NCI-H69 (cell line): ENCODE results near the gene MPDZ.
"Not testable (repeated sequence)": the region's sequence is repeated elsewhere in the genome, so short reads cannot be mapped to it uniquely, and the experiment has no call there.

Experiments used
- DNase-seq: peaks from one replicate; lab custom pipeline; 2025; lab: John Stamatoyannopoulos, UW

Gene MPDZ

DNA sequence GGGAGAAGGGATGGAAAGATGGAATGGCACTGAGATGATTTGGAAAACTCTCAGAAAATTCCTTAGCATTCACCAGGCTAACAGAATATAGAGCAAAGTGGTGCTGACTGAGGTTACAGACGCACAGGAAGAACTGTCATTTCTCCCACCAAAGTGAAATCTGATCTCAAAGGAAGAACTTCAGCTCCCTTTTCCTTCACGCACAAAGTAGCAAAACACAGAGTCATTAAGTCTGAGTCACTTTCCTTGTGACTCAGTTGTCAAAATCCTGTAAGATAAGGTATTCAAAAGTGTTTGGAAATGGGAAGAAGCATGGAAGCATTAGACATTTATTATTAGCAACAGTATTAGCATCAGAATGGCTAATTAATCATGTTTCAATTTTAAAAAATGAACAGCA is 11.7 kb downstream of the MPDZ start:
- peak; percentile 28 for DNase-seq

DNA sequence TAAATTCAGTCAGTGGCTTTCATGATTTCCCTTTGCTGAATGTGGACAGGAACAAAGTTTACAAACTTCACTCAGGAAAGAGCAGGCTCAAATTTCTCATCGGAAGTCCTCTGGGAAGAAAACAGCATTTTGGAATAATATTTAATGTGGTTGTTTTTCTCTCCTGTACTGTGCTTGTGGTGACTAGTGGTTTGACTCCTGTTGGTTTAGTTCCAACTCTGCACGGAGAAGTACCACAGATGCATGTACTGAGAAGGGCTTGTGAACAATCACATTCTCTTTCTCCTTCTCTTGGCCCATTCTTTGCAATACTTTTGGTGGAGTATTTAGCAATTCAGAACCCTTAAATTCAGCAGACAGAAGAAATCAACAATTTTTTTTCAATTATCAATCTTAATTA is 13.3 kb downstream of the MPDZ start:
- no peak for DNase-seq

DNA sequence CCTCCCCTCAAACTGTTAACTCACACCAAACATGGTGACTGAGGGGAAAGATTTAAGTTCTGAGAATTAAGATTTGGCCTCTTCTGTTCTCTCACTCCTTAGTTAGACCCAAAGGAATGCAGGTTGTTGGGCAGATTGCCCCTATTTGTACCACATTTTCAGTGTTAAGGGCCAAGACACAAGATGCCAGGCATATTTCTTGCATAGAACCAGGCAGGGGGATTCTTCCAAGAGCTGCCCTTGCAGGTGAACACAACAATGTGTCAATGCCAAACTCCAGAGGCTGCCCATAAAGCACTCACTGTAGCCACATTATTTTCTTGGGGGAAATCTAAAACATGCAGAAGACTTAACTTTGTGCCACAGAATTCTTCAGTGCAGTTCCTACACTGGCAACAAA is 14.7 kb downstream of the MPDZ start:
- no peak for DNase-seq

- no peak for DNase-seq
These were observed 16.0 kb downstream of the MPDZ start for GRCh38 chr9:13263511-13263910.

DNA sequence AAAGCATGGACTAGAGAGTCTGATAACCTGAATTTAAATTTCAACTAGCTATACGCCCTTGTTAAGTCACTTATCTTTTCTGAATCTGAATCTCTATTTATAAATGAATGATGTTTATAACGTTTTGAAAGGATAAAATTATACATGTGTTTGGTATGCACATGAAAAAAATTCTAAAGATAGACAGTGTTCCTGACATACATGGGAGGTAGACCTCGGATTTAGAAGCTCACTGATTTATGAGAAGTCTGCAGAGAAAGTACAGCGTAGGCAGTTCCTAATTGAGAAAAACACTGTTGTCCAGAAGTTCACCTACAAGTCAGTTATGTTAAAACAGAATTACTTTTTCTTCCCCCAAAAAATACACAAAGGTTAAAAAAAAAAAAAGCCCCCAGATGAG is 26.6 kb downstream of the MPDZ start:
- DNase-seq, result no peak

DNA sequence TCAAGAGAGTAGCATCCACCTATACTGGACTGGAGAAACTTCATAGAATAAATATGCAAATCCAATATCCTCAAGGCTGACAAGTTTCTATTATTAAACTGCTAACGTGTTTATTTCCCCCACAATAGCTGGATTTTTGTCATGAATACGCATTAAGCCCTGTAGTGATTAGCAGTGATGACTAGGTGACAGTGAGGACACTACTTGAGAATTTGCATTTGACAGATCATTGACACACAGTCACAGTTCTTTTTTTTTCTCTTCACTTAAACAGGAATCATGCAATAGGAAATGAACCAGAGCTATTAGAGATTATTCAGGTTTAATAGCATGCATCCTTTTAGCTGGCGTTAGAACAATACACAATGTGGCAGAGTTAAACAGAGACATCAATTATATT is 35.3 kb downstream of the MPDZ start:
- no peak for DNase-seq

DNA sequence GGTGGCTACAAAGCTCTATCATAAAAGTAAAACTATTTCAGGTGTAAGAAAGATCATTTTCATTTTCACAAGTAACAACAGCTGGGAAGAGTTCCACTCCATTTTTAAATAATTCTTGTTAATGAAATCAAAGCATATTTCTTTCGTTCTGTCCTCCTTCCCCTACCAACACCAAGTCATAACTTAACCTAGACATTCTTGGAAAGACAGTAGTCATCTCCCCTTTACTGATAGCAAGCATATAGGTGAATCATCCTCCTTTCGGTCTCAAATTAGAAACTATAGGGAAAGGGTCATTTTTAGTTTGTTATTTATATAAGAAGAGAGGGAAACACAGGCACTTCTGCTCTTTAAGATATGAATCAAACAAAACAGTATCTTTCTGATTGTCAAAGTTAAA is 38.2 kb downstream of the MPDZ start:
- DNase-seq, result no peak

DNA sequence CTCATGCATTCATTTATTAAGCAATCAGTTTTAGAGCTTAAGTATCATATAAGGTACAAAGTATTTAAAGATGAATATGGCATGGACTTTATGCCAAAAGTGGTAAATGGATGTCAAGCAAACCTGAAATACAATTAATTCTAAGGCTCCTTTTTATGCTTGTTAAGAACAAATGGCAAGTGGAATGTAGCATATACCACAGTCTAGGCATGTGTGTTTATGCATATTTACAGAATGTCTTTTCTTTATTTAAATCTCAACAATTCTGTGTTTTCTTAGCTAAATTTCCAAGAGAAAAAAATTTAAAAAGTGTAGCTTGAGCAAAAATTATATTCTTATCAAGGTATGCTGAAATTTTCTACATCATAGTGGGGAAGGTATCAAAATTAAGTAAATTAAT is 39.8 kb downstream of the MPDZ start:
- DNase-seq, result no peak

- DNase-seq, result no peak
These were observed 40.3 kb downstream of the MPDZ start for GRCh38 chr9:13239208-13239607.

DNA sequence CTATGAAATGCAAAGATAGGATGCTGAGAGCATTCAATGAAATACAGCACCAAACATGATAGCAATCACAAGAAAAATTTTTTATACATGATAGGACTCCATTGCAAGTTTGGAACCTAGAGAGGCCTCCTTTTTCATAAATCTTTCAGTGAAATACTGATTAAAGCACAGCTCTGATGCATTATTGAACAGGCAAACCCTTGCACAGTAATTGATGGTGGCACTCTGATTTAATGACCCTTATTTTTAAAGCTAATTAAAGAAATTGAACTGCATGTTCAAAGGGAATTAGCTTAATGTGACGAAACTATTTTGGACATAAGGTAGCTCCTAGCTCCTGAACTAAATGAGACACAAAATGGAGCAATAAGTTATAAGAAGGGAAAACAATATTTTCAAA is 44.6 kb downstream of the MPDZ start:
- DNase-seq, result no peak

- no peak for DNase-seq
These were observed 51.1 kb downstream of the MPDZ start for GRCh38 chr9:13228431-13228830.

GRCh38 chr9:13224366-13224765 is 55.1 kb downstream of the MPDZ start:
- no peak for DNase-seq

DNA sequence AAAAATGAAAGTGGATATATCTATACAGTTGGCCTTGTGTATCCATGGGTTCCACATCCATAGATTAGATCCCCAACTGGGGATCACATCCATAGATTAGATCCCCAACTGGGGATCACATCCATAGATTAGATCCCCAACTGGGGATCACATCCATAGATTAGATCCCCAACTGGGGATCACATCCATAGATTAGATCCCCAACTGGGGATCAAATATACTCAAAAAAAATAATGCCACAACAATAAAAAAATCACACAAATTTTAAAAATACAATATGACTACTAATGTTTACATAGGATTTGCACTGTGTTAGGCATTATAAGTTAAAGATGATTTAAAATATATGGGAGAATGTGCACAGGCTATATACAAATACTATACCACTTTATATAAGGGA is 56.8 kb downstream of the MPDZ start:
- DNase-seq, result not testable (repeated sequence)

GRCh38 chr9:13221741-13222140 is 57.8 kb downstream of the MPDZ start:
- DNase-seq, result no peak

DNA sequence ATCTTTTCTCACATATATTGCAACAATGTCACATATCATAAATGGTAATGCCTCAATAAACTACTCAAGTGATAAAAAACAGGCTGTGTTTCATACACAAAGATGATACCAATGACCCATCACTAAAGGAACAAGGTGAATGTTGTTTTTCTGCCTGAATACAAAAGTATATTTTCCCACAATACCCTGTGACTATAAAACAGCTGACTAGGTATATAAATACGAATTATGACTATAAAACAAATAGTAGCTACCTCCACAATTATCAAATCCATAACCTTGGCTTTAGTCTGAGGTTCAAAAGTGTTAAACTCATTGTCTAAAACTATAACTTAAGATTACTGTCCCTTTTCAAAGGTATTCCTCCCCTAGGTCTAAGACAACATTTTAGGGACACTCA is 58.7 kb downstream of the MPDZ start:
- no peak for DNase-seq

GRCh38 chr9:13215791-13216554 is 63.5 kb downstream of the MPDZ start:
- no peak for DNase-seq

DNA sequence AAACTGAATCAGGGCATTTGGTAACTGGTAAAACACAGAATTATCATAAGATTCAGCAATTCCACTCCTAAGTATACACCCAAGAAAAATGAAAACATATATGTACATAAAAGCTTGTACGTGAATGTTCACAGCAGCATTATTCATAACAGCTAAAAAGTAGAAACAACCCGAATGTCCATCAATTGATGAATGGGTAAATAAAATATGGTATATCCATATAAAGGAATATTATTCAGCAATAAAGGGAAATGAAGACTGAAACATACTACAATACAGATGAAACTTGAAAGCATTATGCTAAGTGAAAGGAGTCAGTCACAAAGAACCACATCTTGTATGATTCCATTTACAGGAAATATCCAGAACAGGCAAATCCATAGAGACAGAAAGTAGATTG is 65.5 kb downstream of the MPDZ start:
- DNase-seq, result no peak

- DNase-seq, result peak; percentile 53
These were observed 66.2 kb downstream of the MPDZ start for GRCh38 chr9:13213337-13213736.

GRCh38 chr9:13210306-13210705 is 69.2 kb downstream of the MPDZ start:
- no peak for DNase-seq

DNA sequence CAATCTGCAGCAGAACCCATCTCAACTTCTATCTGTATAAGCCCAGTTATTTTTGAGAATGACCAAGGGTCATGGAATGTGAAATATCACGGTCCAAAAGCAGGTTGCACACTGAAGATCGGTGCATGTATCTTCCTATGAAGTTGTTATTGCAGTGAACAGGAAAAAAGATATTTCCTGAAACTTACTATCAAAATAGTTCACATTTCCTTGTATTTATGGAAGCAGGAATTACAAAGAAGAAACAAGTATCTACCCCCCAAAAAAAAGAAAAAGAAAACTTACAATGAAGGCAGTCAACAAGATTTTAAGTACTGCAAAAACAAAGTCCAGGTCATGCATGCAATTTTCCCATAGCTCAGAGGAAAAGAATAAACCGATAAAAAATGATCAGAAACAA is 70.0 kb downstream of the MPDZ start:
- no peak for DNase-seq

GRCh38 chr9:13205824-13206223 is 73.7 kb downstream of the MPDZ start:
- no peak for DNase-seq

GRCh38 chr9:13190040-13190439 is 89.5 kb downstream of the MPDZ start:
- no peak for DNase-seq

DNA sequence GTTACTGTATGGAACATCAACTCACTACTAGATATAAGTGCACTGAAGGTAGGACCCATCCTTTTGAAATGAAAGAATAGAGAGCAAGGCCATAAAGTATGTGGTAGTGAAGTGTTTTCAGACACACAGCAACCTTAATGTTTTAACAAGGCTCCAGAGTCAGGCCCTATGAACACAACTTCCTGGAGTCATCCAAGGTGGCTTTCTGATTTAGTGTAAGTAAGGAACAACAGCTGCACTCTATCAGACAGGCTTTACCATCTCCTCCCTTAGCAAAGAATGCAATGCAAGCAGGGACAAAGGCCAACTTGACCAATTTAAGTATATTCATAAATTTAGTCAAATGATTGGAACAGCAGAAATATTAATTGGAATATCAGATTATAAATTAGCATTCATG is 90.1 kb downstream of the MPDZ start:
- DNase-seq, result no peak

DNA sequence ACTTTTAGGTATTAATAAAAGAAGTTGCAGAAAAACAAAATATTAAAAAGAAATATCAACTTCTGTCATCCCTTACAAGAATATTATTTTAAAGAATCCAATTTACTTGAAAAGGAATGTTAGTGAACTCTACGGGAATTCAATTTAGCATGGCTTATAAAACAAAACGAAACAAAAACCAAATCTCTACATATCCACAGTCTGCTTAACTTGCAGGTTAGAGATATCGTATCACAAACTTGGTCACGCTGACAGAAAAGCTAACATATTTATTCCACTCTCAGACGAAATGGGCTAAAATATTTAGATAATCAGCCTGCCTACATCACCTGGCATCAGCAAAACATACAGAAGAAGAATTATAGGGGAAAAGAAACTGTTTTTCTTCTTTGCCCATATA is 92.7 kb downstream of the MPDZ start:
- no peak for DNase-seq

DNA sequence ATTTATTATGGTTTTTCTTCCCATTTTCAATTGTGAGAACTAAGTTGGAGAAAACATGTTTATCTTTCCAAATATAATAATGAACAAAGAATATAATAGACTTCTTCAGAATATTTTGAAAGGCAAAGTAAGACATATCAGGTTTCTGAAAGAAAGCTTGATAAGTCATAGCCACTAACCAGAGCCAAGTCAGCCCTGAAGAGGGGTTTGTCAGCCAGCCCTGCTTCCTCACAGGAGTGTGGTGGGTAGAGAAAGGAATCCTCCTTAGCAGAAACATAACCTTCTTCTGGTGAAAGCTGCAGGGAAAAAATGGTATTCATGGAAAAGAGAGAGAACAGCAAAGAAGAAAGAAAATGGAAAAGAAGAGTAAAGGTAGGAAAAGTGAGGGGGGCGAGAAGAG is 93.4 kb downstream of the MPDZ start:
- DNase-seq, result no peak
